ENCODE data around the gene GPBP1L1. TPM values are rescaled to one million over a fixed set of nuclear protein-coding genes. Genes with fewer than 3 reads are reported as not detected.

The GPBP1L1 gene
- polyA plus RNA-seq, 1 donor from 2014 or later, result 55.1 TPM

GRCh38 chr1:45643321-45643720 is 43.0 kb downstream of the GPBP1L1 start:
- no peak overlapping the region for H3K4me3 ChIP-seq (ENCODE audit: low read length)
- H4K20me1 ChIP-seq (ENCODE audit: insufficient read depth), result no peaks in the 10 kb centered on the region
- H3K9ac ChIP-seq (ENCODE audit: low read length), result no peak overlapping the region
- H3K27me3 ChIP-seq (ENCODE audit: insufficient read depth, low read depth, low read length), result no peaks in the 10 kb centered on the region
- no peak overlapping the region for H3K27ac ChIP-seq (ENCODE audit: low read length)
- H3K4me2 ChIP-seq (ENCODE audit: low read length), result no peak overlapping the region
- H3K9me2 ChIP-seq (ENCODE audit: insufficient read depth, low read length), result no peaks in the 10 kb centered on the region
- H3F3A ChIP-seq (ENCODE audit: insufficient read depth, low read length, poor library complexity, severe bottlenecking), result no peaks in the 10 kb centered on the region
- TF ChIP-seq CTCF (IDR thresholded peaks at IDR 0.05; ENCODE audit: poor library complexity, severe bottlenecking) (no peak), POLR2AphosphoS5 (IDR thresholded peaks at IDR 0.05) (no peak), EZH2 (IDR thresholded peaks at IDR 0.05; ENCODE audit: borderline replicate concordance, insufficient read depth, low read length, poor library complexity, severe bottlenecking) (no peak), SMC3 (conservative IDR thresholded peaks at IDR 0.05; ENCODE audit: poor library complexity) (no peak), MXI1 (conservative IDR thresholded peaks at IDR 0.05; ENCODE audit: poor library complexity, severe bottlenecking) (no peak), EP300 (conservative IDR thresholded peaks at IDR 0.05; ENCODE audit: poor library complexity, severe bottlenecking) (no peak), RAD21 (conservative IDR thresholded peaks at IDR 0.05) (no peak), TAF1 (IDR thresholded peaks at IDR 0.05; ENCODE audit: low read depth) (no peak), REST (IDR thresholded peaks at IDR 0.05; ENCODE audit: borderline replicate concordance) (no peak)
- no peaks in the 10 kb centered on the region for H3K79me2 ChIP-seq (replicated peaks; ENCODE audit: insufficient read depth, low read length)
- no peaks in the 10 kb centered on the region for H3K9me3 ChIP-seq (ENCODE audit: low read length)
- H3K36me3 ChIP-seq (ENCODE audit: insufficient read depth, low read length), result no peaks in the 10 kb centered on the region
- no peak overlapping the region for H2AFZ ChIP-seq (ENCODE audit: low read depth, low read length)

- Histone ChIP-seq H2AFZ (ENCODE audit: low read depth, low read length) (no peak overlapping the region), H3K9me2 (ENCODE audit: insufficient read depth, low read length) (no peaks in the 10 kb centered on the region), H3F3A (ENCODE audit: insufficient read depth, low read length, poor library complexity, severe bottlenecking) (no peaks in the 10 kb centered on the region), H3K9me3 (ENCODE audit: low read length) (no peaks in the 10 kb centered on the region), H3K36me3 (ENCODE audit: insufficient read depth, low read length) (no peaks in the 10 kb centered on the region), H3K79me2 (replicated peaks; ENCODE audit: insufficient read depth, low read length) (no peaks in the 10 kb centered on the region), H4K20me1 (ENCODE audit: insufficient read depth) (no peaks in the 10 kb centered on the region), H3K27ac (ENCODE audit: low read length) (no peak overlapping the region), H3K4me2 (ENCODE audit: low read length) (no peak overlapping the region), H3K4me3 (ENCODE audit: low read length) (no peak overlapping the region), H3K27me3 (ENCODE audit: insufficient read depth, low read depth, low read length) (no peaks in the 10 kb centered on the region), H3K9ac (ENCODE audit: low read length) (no peak overlapping the region)
- TF ChIP-seq SMC3 (conservative IDR thresholded peaks at IDR 0.05; ENCODE audit: poor library complexity), result no peak
- TF ChIP-seq MXI1 (conservative IDR thresholded peaks at IDR 0.05; ENCODE audit: poor library complexity, severe bottlenecking), result no peak
- no peak for TF ChIP-seq POLR2AphosphoS5 (IDR thresholded peaks at IDR 0.05)
- TF ChIP-seq EP300 (conservative IDR thresholded peaks at IDR 0.05; ENCODE audit: poor library complexity, severe bottlenecking), result no peak
- TF ChIP-seq CTCF (IDR thresholded peaks at IDR 0.05; ENCODE audit: poor library complexity, severe bottlenecking), result no peak
- no peak for TF ChIP-seq REST (IDR thresholded peaks at IDR 0.05; ENCODE audit: borderline replicate concordance)
- TF ChIP-seq EZH2 (IDR thresholded peaks at IDR 0.05; ENCODE audit: borderline replicate concordance, insufficient read depth, low read length, poor library complexity, severe bottlenecking), result no peak
- TF ChIP-seq TAF1 (IDR thresholded peaks at IDR 0.05; ENCODE audit: low read depth), result no peak
Measured at GRCh38 chr1:45640293-45640692, 46.0 kb downstream of the GPBP1L1 start.

All from neural cell (in vitro differentiated cells).